ENCODE data around the gene COPS7A. TPM values are rescaled to one million over a fixed set of nuclear protein-coding genes. Genes with fewer than 3 reads are reported as not detected.
A peak's percentile ranks its signal among the peaks of the same experiment; 100 is the strongest.

Gene COPS7A
- total RNA-seq, 1 donor from 2014 or later: 47.4 TPM

DNA sequence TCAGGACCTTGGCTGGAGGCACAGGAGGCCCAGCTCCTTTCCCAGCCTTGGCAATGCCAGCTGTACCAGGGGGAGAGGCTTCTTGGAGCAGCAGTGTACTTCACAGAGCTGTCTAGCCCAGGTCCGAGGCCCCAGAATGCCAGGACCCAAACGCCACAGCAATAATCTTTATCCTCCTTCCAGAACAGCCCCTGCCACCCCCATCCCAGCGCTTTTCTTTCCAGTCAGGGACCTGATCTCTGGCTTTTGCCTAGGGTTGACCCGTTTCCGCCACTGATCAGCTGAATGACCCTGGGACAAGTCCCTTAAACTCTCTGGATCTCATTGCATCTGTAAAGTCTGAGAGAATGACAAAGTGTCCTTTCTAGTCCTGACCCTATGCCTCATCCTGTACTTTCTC, 53.5 kb downstream of the COPS7A start:
- DNase-seq (ENCODE audit: low spot score) (no peak), ATAC-seq (no peak)
- intact Hi-C loops (cut with DNase I): no loop called here

DNA sequence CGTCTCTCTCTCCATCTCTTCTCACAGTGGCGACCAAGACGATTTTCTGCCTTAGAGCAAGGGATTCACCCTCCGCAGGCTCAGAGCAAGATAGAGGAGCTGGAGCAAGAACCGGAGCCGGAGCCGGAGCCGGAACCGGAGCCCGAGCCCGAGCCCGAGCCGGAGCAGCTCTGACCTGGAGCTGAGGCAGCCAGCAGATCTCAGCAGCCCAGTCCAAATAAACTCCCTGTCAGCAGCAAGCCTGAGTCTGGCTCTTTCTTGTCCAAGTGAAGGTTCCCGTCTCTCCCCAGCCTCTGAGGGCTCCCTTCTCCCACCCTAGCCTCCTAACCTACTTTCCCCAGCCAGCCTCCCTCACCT, 54.3 kb downstream of the COPS7A start:
- no peak for DNase-seq (ENCODE audit: low spot score)
- intact Hi-C loops (cut with DNase I): no loop called here
- peak; percentile 77 for ATAC-seq

DNA sequence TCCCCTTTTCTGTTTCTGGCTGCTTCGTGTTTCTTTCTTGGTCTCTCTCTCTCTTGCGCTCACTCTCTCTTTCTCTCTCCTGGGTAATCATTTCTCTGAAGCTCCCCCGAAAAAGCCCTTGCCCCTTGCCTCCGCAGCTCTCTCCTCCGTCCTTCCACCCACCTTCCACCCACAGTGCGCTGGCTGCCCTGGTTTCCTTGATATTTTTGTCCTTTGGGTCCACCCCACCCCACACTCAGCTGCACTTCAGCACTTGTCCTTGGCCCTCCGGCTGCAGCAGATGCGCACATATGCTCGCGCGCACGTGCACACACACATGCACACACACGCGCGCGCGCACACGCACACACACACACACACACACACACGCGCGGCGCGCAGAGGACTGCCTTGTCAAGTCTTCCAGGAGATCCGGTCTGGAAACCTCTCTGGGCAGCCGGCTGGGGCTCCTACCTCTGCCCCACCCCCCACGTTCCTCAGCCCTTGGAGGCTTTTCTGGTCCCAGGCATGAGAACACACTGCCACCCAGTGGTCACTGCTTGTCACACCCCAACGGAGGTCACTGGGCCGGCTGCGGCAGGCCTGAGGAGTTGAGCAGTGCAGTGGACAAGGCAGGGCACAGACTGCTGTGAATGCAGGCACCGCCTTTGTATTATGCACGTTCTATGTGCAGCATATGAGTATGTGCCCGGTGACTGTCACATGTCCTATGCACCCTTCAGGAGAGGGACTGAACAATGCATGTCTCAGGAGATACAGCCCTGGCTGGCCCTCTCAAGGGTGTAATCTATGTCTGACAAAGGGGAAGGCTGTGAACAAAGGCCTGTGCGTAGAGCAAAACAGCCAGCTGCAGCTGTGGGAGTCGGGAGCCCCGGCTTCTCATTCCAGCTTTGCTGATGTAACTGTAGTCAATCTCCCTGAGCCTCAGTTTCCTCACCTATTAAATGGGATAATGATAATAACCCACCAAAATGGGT, 55.0 kb downstream of the COPS7A start:
- DNase-seq (ENCODE audit: low spot score): peak; percentile 97
- intact Hi-C loops (cut with DNase I): no loop called here
- ATAC-seq: peak; percentile 97

DNA sequence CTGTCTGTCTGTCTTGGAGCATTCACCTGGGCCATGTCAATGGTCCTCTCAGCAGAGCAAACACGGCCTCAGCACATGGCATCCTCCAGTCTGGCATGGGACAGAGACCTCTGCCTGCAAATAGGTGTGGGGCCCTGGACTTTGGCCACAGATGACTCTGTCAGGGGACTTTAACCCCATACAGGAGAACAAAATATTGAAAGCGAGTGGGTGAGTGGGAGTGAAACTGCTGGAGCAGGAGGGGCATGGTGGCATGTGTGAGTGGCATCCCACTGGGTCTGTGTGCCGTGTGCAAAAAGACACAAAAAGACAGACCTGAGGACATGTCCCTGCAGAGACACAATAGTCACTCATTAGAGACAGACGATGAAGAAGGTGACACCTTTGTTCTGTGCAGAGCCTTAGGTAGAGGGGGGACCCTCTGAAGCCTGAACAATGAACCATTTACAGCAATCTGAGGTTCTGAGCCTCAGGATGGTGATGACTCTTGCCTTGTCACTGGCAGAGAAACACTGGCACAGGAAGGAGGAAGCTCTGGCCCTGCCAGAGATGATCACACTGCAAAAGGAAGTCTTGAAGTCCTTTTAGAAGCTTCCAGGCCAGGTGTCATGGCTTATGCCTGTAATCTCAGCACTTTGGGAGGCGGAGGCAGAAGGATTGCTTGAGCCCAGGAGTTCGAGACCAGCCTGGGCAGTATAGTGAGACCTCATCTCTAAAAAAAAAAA, 56.0 kb downstream of the COPS7A start:
- ATAC-seq: no peak
- intact Hi-C loops (cut with DNase I): no loop called here

DNA sequence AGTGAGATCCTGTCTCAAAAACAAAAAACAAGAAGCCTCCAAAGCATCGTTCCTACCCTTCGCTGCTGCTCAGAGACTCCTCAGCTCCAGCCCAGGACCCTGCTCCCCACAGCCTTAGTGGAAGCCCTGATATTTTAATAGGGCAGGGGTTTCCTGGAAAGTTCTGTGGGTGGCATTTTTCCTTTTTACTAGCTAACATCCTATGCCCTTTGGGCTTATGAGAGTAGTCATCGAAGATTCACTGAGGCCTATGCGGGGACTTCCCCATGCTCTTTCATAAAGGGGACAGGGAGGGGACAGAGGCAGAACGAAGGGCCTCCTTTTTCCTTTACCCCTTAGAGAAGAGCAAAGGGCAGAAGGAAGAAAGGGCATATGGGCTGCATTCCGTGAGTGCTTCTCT, 56.7 kb downstream of the COPS7A start:
- intact Hi-C loops (cut with DNase I): no loop called here

More for the DNA sequence above, 56.0 kb downstream of the COPS7A start:
- DNase-seq (ENCODE audit: low spot score): no peak

More for the DNA sequence above, 56.7 kb downstream of the COPS7A start:
- ATAC-seq (no peak), DNase-seq (ENCODE audit: low spot score) (no peak)

Other genes starting within 250 kb of the COPS7A start
- 117 TPM for gene MRPL51, start 230.8 kb upstream of the COPS7A start, total RNA-seq
- gene NCAPD2, start 229.9 kb upstream of the COPS7A start, total RNA-seq: 21.3 TPM
- 1,200 TPM for gene GAPDH, start 189.5 kb upstream of the COPS7A start, total RNA-seq
- 38.7 TPM for gene IFFO1, start 168.0 kb upstream of the COPS7A start, total RNA-seq
- 27.6 TPM for gene NOP2, start 155.8 kb upstream of the COPS7A start, total RNA-seq
- gene CHD4, start 116.7 kb upstream of the COPS7A start, total RNA-seq: 245 TPM
- 2.9 TPM for gene LPAR5, start 88.1 kb upstream of the COPS7A start, total RNA-seq
- gene ACRBP, start 76.6 kb upstream of the COPS7A start, total RNA-seq: 1.9 TPM
- gene ING4, start 60.9 kb upstream of the COPS7A start, total RNA-seq: 42.1 TPM
- 52.7 TPM for gene ZNF384, start 34.7 kb upstream of the COPS7A start, total RNA-seq
- gene PIANP, start 23.2 kb upstream of the COPS7A start, total RNA-seq: 2.5 TPM
- 98.6 TPM for gene MLF2, start 29.1 kb downstream of the COPS7A start, total RNA-seq
- gene PTMS, start 42.3 kb downstream of the COPS7A start, total RNA-seq: 352 TPM
- 3.4 TPM for gene LAG3, start 48.5 kb downstream of the COPS7A start, total RNA-seq
- gene CD4, start 65.5 kb downstream of the COPS7A start, total RNA-seq: 20.6 TPM
- gene GPR162, start 97.8 kb downstream of the COPS7A start, total RNA-seq: 4.5 TPM
- gene P3H3, start 104.4 kb downstream of the COPS7A start, total RNA-seq: 27.4 TPM
- 7.1 TPM for gene GNB3, start 116.9 kb downstream of the COPS7A start, total RNA-seq
- gene CDCA3, start 127.2 kb downstream of the COPS7A start, total RNA-seq: 0.71 TPM
- 70.1 TPM for gene USP5, start 128.1 kb downstream of the COPS7A start, total RNA-seq
- 233 TPM for gene TPI1, start 143.5 kb downstream of the COPS7A start, total RNA-seq
- 12.3 TPM for gene SPSB2, start 149.3 kb downstream of the COPS7A start, total RNA-seq
- gene LRRC23, start 180.8 kb downstream of the COPS7A start, total RNA-seq: 13.4 TPM
- gene ENO2, start 190.5 kb downstream of the COPS7A start, total RNA-seq: 36.9 TPM
- gene ATN1, start 203.9 kb downstream of the COPS7A start, total RNA-seq: 140 TPM
- gene RNU7-1, start 219.8 kb downstream of the COPS7A start, total RNA-seq: not detected
- 177 TPM for gene C12orf57, start 220.0 kb downstream of the COPS7A start, total RNA-seq
- gene PTPN6, start 227.3 kb downstream of the COPS7A start, total RNA-seq: 35.0 TPM
- 112 TPM for gene PHB2, start 246.6 kb downstream of the COPS7A start, total RNA-seq
- 42.9 TPM for gene EMG1, start 246.9 kb downstream of the COPS7A start, total RNA-seq